ENCODE measurements around the gene CDC14A. TPM values are rescaled to one million over a fixed set of nuclear protein-coding genes. Genes with fewer than 3 reads are reported as not detected.

The CDC14A gene
- polyA plus RNA-seq, 1 donor from 2014 or later, result 2.7 TPM

GRCh38 chr1:100511773-100512172, 159.5 kb downstream of the CDC14A start:
- Histone ChIP-seq H2AFZ (ENCODE audit: low read depth, low read length) (no peak overlapping the region), H4K20me1 (ENCODE audit: insufficient read depth) (no peaks in the 10 kb centered on the region), H3K9me2 (ENCODE audit: insufficient read depth, low read length) (no peaks in the 10 kb centered on the region), H3K27me3 (ENCODE audit: insufficient read depth, low read depth, low read length) (no peaks in the 10 kb centered on the region), H3K9me3 (ENCODE audit: low read length) (no peaks in the 10 kb centered on the region), H3K79me2 (replicated peaks; ENCODE audit: insufficient read depth, low read length) (no peaks in the 10 kb centered on the region), H3K4me3 (ENCODE audit: low read length) (no peak overlapping the region), H3F3A (ENCODE audit: insufficient read depth, low read length, poor library complexity, severe bottlenecking) (no peaks in the 10 kb centered on the region), H3K27ac (ENCODE audit: low read length) (peak overlapping the region; percentile 1), H3K9ac (ENCODE audit: low read length) (no peak overlapping the region), H3K4me2 (ENCODE audit: low read length) (no peak overlapping the region), H3K36me3 (ENCODE audit: insufficient read depth, low read length) (no peaks in the 10 kb centered on the region)
- TF ChIP-seq TAF1 (IDR thresholded peaks at IDR 0.05; ENCODE audit: low read depth), result no peak
- TF ChIP-seq SMC3 (conservative IDR thresholded peaks at IDR 0.05; ENCODE audit: poor library complexity), result no peak
- TF ChIP-seq REST (IDR thresholded peaks at IDR 0.05; ENCODE audit: borderline replicate concordance), result no peak
- no peak for TF ChIP-seq POLR2AphosphoS5 (IDR thresholded peaks at IDR 0.05)
- no peak for TF ChIP-seq EZH2 (IDR thresholded peaks at IDR 0.05; ENCODE audit: borderline replicate concordance, insufficient read depth, low read length, poor library complexity, severe bottlenecking)
- TF ChIP-seq RAD21 (conservative IDR thresholded peaks at IDR 0.05), result no peak
- TF ChIP-seq EP300 (conservative IDR thresholded peaks at IDR 0.05; ENCODE audit: poor library complexity, severe bottlenecking), result no peak

GRCh38 chr1:100512803-100513352, 160.6 kb downstream of the CDC14A start:
- Histone ChIP-seq H3K27me3 (ENCODE audit: insufficient read depth, low read depth, low read length) (no peaks in the 10 kb centered on the region), H3F3A (ENCODE audit: insufficient read depth, low read length, poor library complexity, severe bottlenecking) (no peaks in the 10 kb centered on the region), H3K9me3 (ENCODE audit: low read length) (no peaks in the 10 kb centered on the region), H3K9ac (ENCODE audit: low read length) (no peak overlapping the region), H3K79me2 (replicated peaks; ENCODE audit: insufficient read depth, low read length) (no peaks in the 10 kb centered on the region), H3K9me2 (ENCODE audit: insufficient read depth, low read length) (no peaks in the 10 kb centered on the region), H3K27ac (ENCODE audit: low read length) (no peak overlapping the region), H2AFZ (ENCODE audit: low read depth, low read length) (no peak overlapping the region), H3K36me3 (ENCODE audit: insufficient read depth, low read length) (no peaks in the 10 kb centered on the region), H3K4me2 (ENCODE audit: low read length) (no peak overlapping the region), H3K4me3 (ENCODE audit: low read length) (no peak overlapping the region), H4K20me1 (ENCODE audit: insufficient read depth) (no peaks in the 10 kb centered on the region)
- TF ChIP-seq EP300 (conservative IDR thresholded peaks at IDR 0.05; ENCODE audit: poor library complexity, severe bottlenecking), result no peak
- TF ChIP-seq RAD21 (conservative IDR thresholded peaks at IDR 0.05), result no peak
- TF ChIP-seq REST (IDR thresholded peaks at IDR 0.05; ENCODE audit: borderline replicate concordance), result no peak
- no peak for TF ChIP-seq CTCF (IDR thresholded peaks at IDR 0.05; ENCODE audit: poor library complexity, severe bottlenecking)
